Trophoblast cell (in vitro differentiated cells and primary cell): Measurements from ENCODE around the gene PSRC1.
"Not testable (repeated sequence)": the region's sequence is repeated elsewhere in the genome, so short reads cannot be mapped to it uniquely, and the experiment has no call there.

Experiments used
- DNase-seq, 2 donors: peaks; one replicate each; pipeline ENCODE4 v3.0.0-alpha.2; 2016
- H2AFZ ChIP-seq: 2 replicates; pipeline ENCODE4 v1.6.1; 2013; ENCODE audit warnings: low read length, moderate library complexity, mild to moderate bottlenecking; ENCODE audit not compliant: insufficient read depth, poor library complexity
- H2AK5ac ChIP-seq: 2 replicates; pipeline ENCODE4 v1.6.1; 2013; ENCODE audit warnings: mild to moderate bottlenecking, low read length
- H2BK120ac ChIP-seq: 2 replicates; pipeline ENCODE4 v1.6.1; 2013; ENCODE audit warnings: low read length, mild to moderate bottlenecking, moderate library complexity; ENCODE audit not compliant: insufficient read depth, poor library complexity
- H2BK12ac ChIP-seq: 2 replicates; pipeline ENCODE4 v1.6.1; 2013; ENCODE audit warnings: mild to moderate bottlenecking, low read length, moderate library complexity
- H2BK5ac ChIP-seq: 2 replicates; pipeline ENCODE4 v1.6.1; 2013; ENCODE audit warnings: low read length, low read depth, moderate library complexity, mild to moderate bottlenecking; ENCODE audit not compliant: poor library complexity
- H3K14ac ChIP-seq: 2 replicates; pipeline ENCODE4 v1.6.1; 2013; ENCODE audit warnings: mild to moderate bottlenecking, low read length
- H3K18ac ChIP-seq: 2 replicates; pipeline ENCODE4 v1.6.1; 2013; ENCODE audit warnings: mild to moderate bottlenecking, low read length
- H3K23ac ChIP-seq: 2 replicates; pipeline ENCODE4 v1.6.1; 2013; ENCODE audit warnings: low read length
- H3K27ac ChIP-seq: 2 replicates; pipeline ENCODE4 v1.5.1; 2013; ENCODE audit warnings: low read depth, mild to moderate bottlenecking, inconsistent platforms, low read length, moderate library complexity
- H3K27me3 ChIP-seq: 2 replicates; pipeline ENCODE4 v1.6.1; 2013; ENCODE audit warnings: inconsistent platforms, mild to moderate bottlenecking, low read length, moderate library complexity; ENCODE audit not compliant: insufficient read depth
- H3K36me3 ChIP-seq, 2 experiments: 1 replicate in 1 of 2; 2 replicates in 1 of 2; pipeline ENCODE4 v1.6.1; 2013; ENCODE audit warnings: low read length in 2 of 2, mild to moderate bottlenecking in 2 of 2, moderate library complexity in 1 of 2; ENCODE audit not compliant: insufficient read depth in 2 of 2, control insufficient read depth in 1 of 2
- H3K4ac ChIP-seq: 2 replicates; pipeline ENCODE4 v1.6.1; 2013; ENCODE audit warnings: low read depth, mild to moderate bottlenecking, low read length, moderate library complexity
- H3K4me1 ChIP-seq, 2 experiments: 1 replicate in 1 of 2; 2 replicates in 1 of 2; pipeline ENCODE4 v1.6.1; 2013; ENCODE audit warnings: low read length in 2 of 2, mild to moderate bottlenecking in 2 of 2, moderate library complexity in 1 of 2; ENCODE audit not compliant: insufficient read depth in 2 of 2, control insufficient read depth in 1 of 2
- H3K4me2 ChIP-seq: 2 replicates; pipeline ENCODE4 v1.6.1; 2013; ENCODE audit warnings: inconsistent platforms, mild to moderate bottlenecking, low read length, moderate library complexity
- H3K4me3 ChIP-seq: 2 replicates; pipeline ENCODE4 v1.5.1; 2013; ENCODE audit warnings: mild to moderate bottlenecking, low read depth, low read length, inconsistent platforms
- H3K79me1 ChIP-seq: one replicate; pipeline ENCODE4 v1.6.1; 2013; ENCODE audit warnings: low read length
- H3K79me2 ChIP-seq: 2 replicates; pipeline ENCODE4 v1.6.1; 2013; ENCODE audit warnings: low read length, mild to moderate bottlenecking; ENCODE audit not compliant: control insufficient read depth, insufficient read depth, poor library complexity
- H3K9ac ChIP-seq: 2 replicates; pipeline ENCODE4 v1.6.1; 2013; ENCODE audit warnings: mild to moderate bottlenecking, low read length
- H3K9me3 ChIP-seq: 2 replicates; pipeline ENCODE4 v1.6.1; 2013; ENCODE audit warnings: low read depth, mild to moderate bottlenecking, control low read depth, inconsistent platforms, low read length; ENCODE audit not compliant: insufficient read depth
- H4K12ac ChIP-seq: 2 replicates; pipeline ENCODE4 v1.6.1; 2013; ENCODE audit warnings: low read depth, mild to moderate bottlenecking, low read length, moderate library complexity
- H4K8ac ChIP-seq: 2 replicates; pipeline ENCODE4 v1.6.1; 2013; ENCODE audit warnings: low read depth, mild to moderate bottlenecking, low read length, moderate library complexity
- H4K91ac ChIP-seq: one replicate; pipeline ENCODE4 v1.6.1; 2013; ENCODE audit warnings: low read depth, mild to moderate bottlenecking, low read length, moderate library complexity
- WGBS: extraction: QIAGEN DNeasy Blood & Tissue Kit; methylation state at CpG from one replicate; pipeline ENCODE4 v1.1.7; 2013; ENCODE audit warnings: missing lambda C conversion rate; ENCODE audit not compliant: insufficient read length, insufficient coverage; ENCODE audit errors: extremely low coverage; 5-methylcytosine and 5-hydroxymethylcytosine counted together

The PSRC1 gene

DNA sequence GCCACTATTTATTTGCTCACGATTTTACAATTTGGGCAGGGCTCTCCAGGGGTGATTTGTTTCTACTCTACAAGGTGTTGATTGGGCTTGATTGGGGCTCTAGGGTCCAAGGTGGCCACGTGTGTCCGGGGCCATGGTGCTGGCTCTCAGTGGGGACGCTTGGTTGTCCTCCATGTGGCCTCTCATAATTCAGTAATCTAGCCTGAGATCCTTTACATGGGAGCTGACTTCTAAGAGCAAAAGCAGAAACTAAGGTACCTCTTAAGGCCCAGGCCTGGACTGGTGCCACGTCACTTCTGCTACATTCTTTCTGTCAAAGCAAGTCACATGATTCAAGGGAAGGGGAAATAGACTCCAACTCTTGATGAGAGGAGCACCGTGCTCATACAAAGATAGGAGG, 8.1 kb upstream of the PSRC1 start:
- Histone ChIP-seq H3K27ac (peak overlapping the region; percentile 14), H2AK5ac (no peak overlapping the region), H3K23ac (no peak overlapping the region), H3K79me1 (peaks cover 18% of the 10 kb centered on the region), H4K12ac (no peak overlapping the region), H3K14ac (no peak overlapping the region), H3K9ac (no peak overlapping the region), H3K27me3 (no peaks in the 10 kb centered on the region), H3K4me1 (peaks cover 10 to 14% of the 10 kb centered on the region in 2 experiments), H4K8ac (no peak overlapping the region), H3K18ac (no peak overlapping the region), H2BK120ac (peak overlapping the region; percentile 35), H4K91ac (peak overlapping the region; percentile 41), H3K9me3 (no peaks in the 10 kb centered on the region), H2BK12ac (peak overlapping the region; percentile 59), H3K36me3 (no peaks in the 10 kb centered on the region), H3K79me2 (no peaks in the 10 kb centered on the region), H2BK5ac (peak overlapping the region; percentile 11), H3K4ac (no peak overlapping the region), H3K4me3 (no peak overlapping the region), H3K4me2 (no peak overlapping the region), H2AFZ (no peak overlapping the region)
- no peak for DNase-seq
- WGBS = no CpG with 5 or more reads among the region's 6 CpGs

DNA sequence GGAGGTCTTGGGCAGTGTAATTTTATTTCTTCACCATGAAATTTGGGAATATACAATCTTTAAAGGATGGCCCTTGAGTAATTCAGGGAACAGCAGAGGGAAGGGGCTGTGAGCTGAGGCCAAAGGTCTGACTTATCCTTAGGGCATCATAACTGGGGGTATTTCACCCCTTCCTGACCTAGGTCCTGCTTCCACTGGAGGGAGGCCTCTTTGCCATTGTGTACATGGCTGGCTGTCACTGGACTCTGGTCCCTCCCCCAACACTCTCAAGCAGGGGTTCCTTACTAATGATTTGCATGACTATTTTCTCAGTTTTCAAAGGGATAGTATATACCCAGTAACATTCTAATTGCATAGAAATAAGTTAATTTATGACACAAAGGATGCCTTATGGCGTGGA, 7.2 kb upstream of the PSRC1 start:
- no peak overlapping the region for H3K18ac ChIP-seq
- H2BK12ac ChIP-seq = peak overlapping the region; percentile 5
- no peaks in the 10 kb centered on the region for H3K9me3 ChIP-seq
- H3K36me3 ChIP-seq = no peaks in the 10 kb centered on the region
- no peak overlapping the region for H3K4me3 ChIP-seq
- no peak overlapping the region for H2AFZ ChIP-seq
- H4K8ac ChIP-seq = no peak overlapping the region
- H3K27me3 ChIP-seq = no peaks in the 10 kb centered on the region
- H3K79me2 ChIP-seq = no peaks in the 10 kb centered on the region
- H3K14ac ChIP-seq = no peak overlapping the region
- peaks cover 11% of the 10 kb centered on the region for H3K79me1 ChIP-seq
- no peak overlapping the region for H4K91ac ChIP-seq
- H2BK5ac ChIP-seq = no peak overlapping the region
- no peak overlapping the region for H3K4me2 ChIP-seq
- H3K27ac ChIP-seq = no peak overlapping the region
- H3K23ac ChIP-seq = no peak overlapping the region
- H2BK120ac ChIP-seq = no peak overlapping the region
- WGBS = no CpG with 5 or more reads among the region's 1 CpG
- H3K4me1 ChIP-seq = peaks cover 5 to 11% of the 10 kb centered on the region in 2 experiments
- no peak overlapping the region for H2AK5ac ChIP-seq
- no peak overlapping the region for H3K4ac ChIP-seq
- no peak for DNase-seq
- no peak overlapping the region for H3K9ac ChIP-seq
- no peak overlapping the region for H4K12ac ChIP-seq

DNA sequence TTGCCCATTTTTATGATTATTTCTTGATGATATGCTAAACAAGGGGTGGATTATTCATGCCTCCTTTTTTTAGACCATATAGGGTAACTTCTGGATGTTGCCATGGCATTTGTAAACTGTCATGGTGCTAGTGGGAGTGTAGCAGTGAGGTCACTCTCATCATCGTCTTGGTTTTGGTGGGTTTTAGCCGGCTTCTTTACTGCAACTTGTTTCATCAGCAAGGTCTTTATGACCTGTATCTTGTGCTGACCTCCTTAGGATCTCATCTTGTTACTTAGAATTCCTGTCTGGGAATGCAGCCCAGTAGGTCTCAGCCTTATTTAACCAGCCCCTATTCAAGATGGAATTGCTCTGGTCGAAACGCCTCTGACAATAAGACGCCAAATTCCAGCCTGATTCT, 3.8 kb upstream of the PSRC1 start:
- H3K4me3 ChIP-seq, H3K4me2 ChIP-seq, H3K36me3 ChIP-seq, H3K23ac ChIP-seq, H2BK12ac ChIP-seq, H3K9ac ChIP-seq, H4K91ac ChIP-seq, H2BK5ac ChIP-seq, H2AFZ ChIP-seq, H2BK120ac ChIP-seq, H3K4ac ChIP-seq, H4K8ac ChIP-seq, H3K9me3 ChIP-seq, H2AK5ac ChIP-seq, H4K12ac ChIP-seq, H3K18ac ChIP-seq, H3K14ac ChIP-seq, H3K27me3 ChIP-seq: not testable (repeated sequence)
- peaks cover 6 to 22% of the 10 kb centered on the region in 2 experiments for H3K4me1 ChIP-seq
- peaks cover 21% of the 10 kb centered on the region for H3K79me1 ChIP-seq
- peaks cover 13% of the 10 kb centered on the region for H3K79me2 ChIP-seq
- H3K27ac ChIP-seq = peak overlapping the region; percentile 66
- DNase-seq = peak; percentile 71 to 84
- no CpG with 5 or more reads among the region's 5 CpGs for WGBS

DNA sequence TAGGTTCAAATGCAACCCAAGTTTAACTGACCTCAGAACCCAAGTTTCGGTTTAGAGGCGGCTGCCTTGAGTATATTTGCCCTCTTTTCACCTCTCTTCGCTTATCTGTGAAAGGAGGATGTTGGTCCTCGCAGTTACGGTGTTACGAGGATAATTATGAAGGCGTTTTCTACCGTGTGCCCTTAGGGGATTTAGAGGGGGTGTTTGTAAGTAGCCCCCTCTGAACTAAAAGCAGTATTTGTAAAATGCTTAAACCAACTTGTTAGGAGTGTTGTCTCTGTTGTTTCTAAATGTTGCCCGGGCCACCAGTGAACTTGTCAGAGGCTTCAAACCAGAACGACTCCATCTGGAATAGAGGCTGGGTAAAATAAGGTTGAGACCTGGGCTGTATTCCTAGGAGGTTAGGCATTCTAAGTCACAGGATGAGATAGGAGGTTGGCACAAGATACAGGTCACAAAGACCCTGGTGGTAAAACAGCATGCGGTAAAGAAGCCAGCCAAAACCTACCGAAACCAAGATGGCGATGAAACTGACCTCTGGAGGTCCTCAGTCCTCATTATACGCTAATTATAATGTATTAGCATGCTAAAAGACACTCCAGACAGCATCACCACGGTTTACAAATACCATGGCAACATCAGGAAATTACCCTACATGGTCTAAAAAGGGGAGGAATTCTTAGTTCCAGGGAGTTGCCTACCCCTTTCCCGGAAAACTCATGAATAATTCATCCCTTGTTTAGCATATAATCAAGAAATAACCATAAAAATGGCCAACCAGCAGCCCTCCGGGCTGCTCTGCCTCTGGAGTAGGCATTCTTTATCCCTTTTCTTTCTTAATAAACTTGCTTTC, 1.0 kb upstream of the PSRC1 start:
- peak overlapping the region; percentile 71 for H3K9ac ChIP-seq
- H3K27ac ChIP-seq = peak overlapping the region; percentile 93
- peak overlapping the region; percentile 74 for H3K4me2 ChIP-seq
- H3K18ac ChIP-seq = no peak overlapping the region
- peaks cover 19% of the 10 kb centered on the region for H3K79me2 ChIP-seq
- no CpG with 5 or more reads among the region's 17 CpGs for WGBS
- peaks cover 16 to 35% of the 10 kb centered on the region in 2 experiments for H3K4me1 ChIP-seq
- H2BK12ac ChIP-seq = no peak overlapping the region
- H3K9me3 ChIP-seq = no peaks in the 10 kb centered on the region
- peak overlapping the region; percentile 85 for H2BK120ac ChIP-seq
- no peaks in the 10 kb centered on the region for H3K27me3 ChIP-seq
- no peak overlapping the region for H3K23ac ChIP-seq
- H3K4ac ChIP-seq = peak overlapping the region; percentile 87
- H4K91ac ChIP-seq = peak overlapping the region; percentile 93
- peaks cover 23% of the 10 kb centered on the region for H3K79me1 ChIP-seq
- peak overlapping the region; percentile 87 for H2BK5ac ChIP-seq
- H2AFZ ChIP-seq = peak overlapping the region; percentile 77
- H4K12ac ChIP-seq = peak overlapping the region; percentile 78
- H4K8ac ChIP-seq = peak overlapping the region; percentile 90
- no peak overlapping the region for H3K4me3 ChIP-seq
- no peak overlapping the region for H2AK5ac ChIP-seq
- peak overlapping the region; percentile 79 for H3K14ac ChIP-seq
- DNase-seq = no peak
- peaks cover 19 to 20% of the 10 kb centered on the region in 2 experiments for H3K36me3 ChIP-seq
